ENCODE results near the gene DCAF7. TPM values are rescaled to one million over a fixed set of nuclear protein-coding genes. Genes with fewer than 3 reads are reported as not detected.
A peak's percentile ranks its signal among the peaks of the same experiment; 100 is the strongest.

Gene DCAF7
- total RNA-seq, 1 donor from 2014 or later: 93.8 TPM

- DNase-seq: peak; percentile 89
- Histone ChIP-seq H3K27me3 (ENCODE audit: low read depth) (no peaks in the 10 kb centered on the region), H3K9me3 (no peaks in the 10 kb centered on the region), H3K36me3 (no peaks in the 10 kb centered on the region), H3K27ac (peak overlapping the region; percentile 85), H3K4me1 (peaks cover 50% of the 10 kb centered on the region), H3K4me3 (peak overlapping the region; percentile 88)
- peak; percentile 19 to 33 for ATAC-seq
- intact Hi-C loops (cut with DNase I): no loop called here
- TF ChIP-seq, protein P1, sequence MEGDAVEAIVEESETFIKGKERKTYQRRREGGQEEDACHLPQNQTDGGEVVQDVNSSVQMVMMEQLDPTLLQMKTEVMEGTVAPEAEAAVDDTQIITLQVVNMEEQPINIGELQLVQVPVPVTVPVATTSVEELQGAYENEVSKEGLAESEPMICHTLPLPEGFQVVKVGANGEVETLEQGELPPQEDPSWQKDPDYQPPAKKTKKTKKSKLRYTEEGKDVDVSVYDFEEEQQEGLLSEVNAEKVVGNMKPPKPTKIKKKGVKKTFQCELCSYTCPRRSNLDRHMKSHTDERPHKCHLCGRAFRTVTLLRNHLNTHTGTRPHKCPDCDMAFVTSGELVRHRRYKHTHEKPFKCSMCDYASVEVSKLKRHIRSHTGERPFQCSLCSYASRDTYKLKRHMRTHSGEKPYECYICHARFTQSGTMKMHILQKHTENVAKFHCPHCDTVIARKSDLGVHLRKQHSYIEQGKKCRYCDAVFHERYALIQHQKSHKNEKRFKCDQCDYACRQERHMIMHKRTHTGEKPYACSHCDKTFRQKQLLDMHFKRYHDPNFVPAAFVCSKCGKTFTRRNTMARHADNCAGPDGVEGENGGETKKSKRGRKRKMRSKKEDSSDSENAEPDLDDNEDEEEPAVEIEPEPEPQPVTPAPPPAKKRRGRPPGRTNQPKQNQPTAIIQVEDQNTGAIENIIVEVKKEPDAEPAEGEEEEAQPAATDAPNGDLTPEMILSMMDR (IDR thresholded peaks at IDR 0.05): no peak
These were observed 72.5 kb downstream of the DCAF7 start for GRCh38 chr17:63622574-63623390.

GRCh38 chr17:63623786-63624530, 73.7 kb downstream of the DCAF7 start:
- Histone ChIP-seq H3K4me3 (peak overlapping the region; percentile 88), H3K4me1 (peaks cover 62% of the 10 kb centered on the region), H3K27ac (no peak overlapping the region), H3K27me3 (ENCODE audit: low read depth) (no peaks in the 10 kb centered on the region), H3K9me3 (no peaks in the 10 kb centered on the region), H3K36me3 (peaks cover 9% of the 10 kb centered on the region)
- intact Hi-C loops (cut with DNase I): no loop called here
- ATAC-seq: no peak
- TF ChIP-seq, protein P1 (IDR thresholded peaks at IDR 0.05): no peak
- DNase-seq: no peak

GRCh38 chr17:63624531-63624880, 74.2 kb downstream of the DCAF7 start:
- ATAC-seq (no peak), DNase-seq (no peak)
- Histone ChIP-seq H3K36me3 (peaks cover 14% of the 10 kb centered on the region), H3K27me3 (ENCODE audit: low read depth) (no peaks in the 10 kb centered on the region), H3K9me3 (no peaks in the 10 kb centered on the region), H3K27ac (no peak overlapping the region), H3K4me3 (peak overlapping the region; percentile 88), H3K4me1 (peaks cover 68% of the 10 kb centered on the region)
- intact Hi-C loops (cut with DNase I): no loop called here
- TF ChIP-seq, protein P1 (IDR thresholded peaks at IDR 0.05): no peak

DNA sequence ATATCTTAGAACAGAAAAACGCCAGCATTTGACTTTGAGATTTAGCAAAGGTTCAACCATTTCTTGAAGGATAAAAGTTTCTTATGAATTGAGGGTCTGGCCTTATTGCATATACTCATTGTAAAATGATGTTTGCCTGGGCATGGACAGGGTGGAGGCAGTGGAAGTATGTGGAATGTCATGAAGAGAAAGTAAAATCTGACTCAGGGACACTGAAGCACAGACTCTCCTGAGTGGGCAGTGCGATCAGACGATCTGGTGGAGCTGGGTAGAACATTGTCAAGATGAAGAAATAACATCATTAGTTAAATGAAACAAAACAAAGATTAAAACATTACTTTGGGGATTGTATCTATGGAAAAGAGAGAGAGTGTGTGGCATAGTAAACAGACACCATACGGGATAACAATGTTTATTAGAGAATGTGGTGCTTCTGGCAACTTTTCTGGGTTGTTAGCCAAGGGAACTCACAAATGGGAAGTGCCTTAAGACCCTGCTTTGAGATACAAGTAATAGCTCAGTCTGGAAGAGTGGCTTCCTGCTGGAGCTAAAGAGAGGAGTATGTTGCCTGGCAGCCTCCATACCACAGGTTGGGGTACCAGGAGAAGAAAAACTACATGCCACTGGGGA, 76.4 kb downstream of the DCAF7 start:
- intact Hi-C loops (cut with DNase I): no loop called here
- Histone ChIP-seq H3K27ac (peak overlapping the region; percentile 26), H3K36me3 (peaks cover 14% of the 10 kb centered on the region), H3K27me3 (ENCODE audit: low read depth) (no peaks in the 10 kb centered on the region), H3K9me3 (no peaks in the 10 kb centered on the region), H3K4me1 (peaks cover 71% of the 10 kb centered on the region), H3K4me3 (no peak overlapping the region)
- ATAC-seq: no peak
- no peak for DNase-seq
- TF ChIP-seq, protein P1 (IDR thresholded peaks at IDR 0.05): no peak

- H3K4me1 ChIP-seq: peaks cover 76% of the 10 kb centered on the region
- ATAC-seq (peak; percentile 61 to 71), DNase-seq (no peak)
- TF ChIP-seq, protein P1 (IDR thresholded peaks at IDR 0.05): no peak
- peak overlapping the region; percentile 37 for H3K27ac ChIP-seq
- H3K4me3 ChIP-seq: no peak overlapping the region
- no peaks in the 10 kb centered on the region for H3K27me3 ChIP-seq (ENCODE audit: low read depth)
- no peaks in the 10 kb centered on the region for H3K9me3 ChIP-seq
- H3K36me3 ChIP-seq: peaks cover 36% of the 10 kb centered on the region
- intact Hi-C loops (cut with DNase I): no loop called here
These were observed 79.3 kb downstream of the DCAF7 start for GRCh38 chr17:63629627-63630026.
